Ishikawa (cell line): ENCODE results near the gene LRRC74B.

Experiments
- TF ChIP-seq, protein P1 (sequence below): IDR thresholded peaks from 2 replicates; pipeline ENCODE4 v1.6.1; 2012
- TF ChIP-seq, protein P2 (sequence below): IDR thresholded peaks from 2 replicates; pipeline ENCODE4 v1.6.1; 2012; ENCODE audit warnings: low read depth, mild to moderate bottlenecking

GRCh38 chr22:21094911-21095772 lies 49.4 kb downstream of the LRRC74B start:
- TF ChIP-seq, protein P1, sequence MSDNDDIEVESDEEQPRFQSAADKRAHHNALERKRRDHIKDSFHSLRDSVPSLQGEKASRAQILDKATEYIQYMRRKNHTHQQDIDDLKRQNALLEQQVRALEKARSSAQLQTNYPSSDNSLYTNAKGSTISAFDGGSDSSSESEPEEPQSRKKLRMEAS = no peak
- TF ChIP-seq, protein P2, sequence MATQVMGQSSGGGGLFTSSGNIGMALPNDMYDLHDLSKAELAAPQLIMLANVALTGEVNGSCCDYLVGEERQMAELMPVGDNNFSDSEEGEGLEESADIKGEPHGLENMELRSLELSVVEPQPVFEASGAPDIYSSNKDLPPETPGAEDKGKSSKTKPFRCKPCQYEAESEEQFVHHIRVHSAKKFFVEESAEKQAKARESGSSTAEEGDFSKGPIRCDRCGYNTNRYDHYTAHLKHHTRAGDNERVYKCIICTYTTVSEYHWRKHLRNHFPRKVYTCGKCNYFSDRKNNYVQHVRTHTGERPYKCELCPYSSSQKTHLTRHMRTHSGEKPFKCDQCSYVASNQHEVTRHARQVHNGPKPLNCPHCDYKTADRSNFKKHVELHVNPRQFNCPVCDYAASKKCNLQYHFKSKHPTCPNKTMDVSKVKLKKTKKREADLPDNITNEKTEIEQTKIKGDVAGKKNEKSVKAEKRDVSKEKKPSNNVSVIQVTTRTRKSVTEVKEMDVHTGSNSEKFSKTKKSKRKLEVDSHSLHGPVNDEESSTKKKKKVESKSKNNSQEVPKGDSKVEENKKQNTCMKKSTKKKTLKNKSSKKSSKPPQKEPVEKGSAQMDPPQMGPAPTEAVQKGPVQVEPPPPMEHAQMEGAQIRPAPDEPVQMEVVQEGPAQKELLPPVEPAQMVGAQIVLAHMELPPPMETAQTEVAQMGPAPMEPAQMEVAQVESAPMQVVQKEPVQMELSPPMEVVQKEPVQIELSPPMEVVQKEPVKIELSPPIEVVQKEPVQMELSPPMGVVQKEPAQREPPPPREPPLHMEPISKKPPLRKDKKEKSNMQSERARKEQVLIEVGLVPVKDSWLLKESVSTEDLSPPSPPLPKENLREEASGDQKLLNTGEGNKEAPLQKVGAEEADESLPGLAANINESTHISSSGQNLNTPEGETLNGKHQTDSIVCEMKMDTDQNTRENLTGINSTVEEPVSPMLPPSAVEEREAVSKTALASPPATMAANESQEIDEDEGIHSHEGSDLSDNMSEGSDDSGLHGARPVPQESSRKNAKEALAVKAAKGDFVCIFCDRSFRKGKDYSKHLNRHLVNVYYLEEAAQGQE = no peak
